Hindlimb muscle (tissue), 1 donor: ENCODE results near the gene ZNF672. TPM values are rescaled to one million over a fixed set of nuclear protein-coding genes. Genes with fewer than 3 reads are reported as not detected.
"Not testable (repeated sequence)": the region's sequence is repeated elsewhere in the genome, so short reads cannot be mapped to it uniquely, and the experiment has no call there.

ENCODE experiments used
- DNase-seq: peaks from one replicate; pipeline ENCODE4 v3.0.0-alpha.2; 2013
- polyA plus RNA-seq: library from polyadenylated mRNA; unstranded; fragments of 120-200 nt; gene quantifications from one replicate; pipeline ENCODE4 v1.2.1, GENCODE V29; 2013; ENCODE audit not compliant: insufficient read length

Gene ZNF672
- polyA plus RNA-seq, 1 donor, result 17.2 TPM

GRCh38 chr1:248813546-248813945 lies 24.5 kb upstream of the ZNF672 start:
- DNase-seq, result no peak

- DNase-seq, result no peak
These were observed 23.7 kb upstream of the ZNF672 start for GRCh38 chr1:248814351-248814750.

- no peak for DNase-seq
These were observed 22.5 kb upstream of the ZNF672 start for GRCh38 chr1:248815407-248816034.

GRCh38 chr1:248816042-248816851 lies 21.8 kb upstream of the ZNF672 start:
- no peak for DNase-seq

- DNase-seq, result no peak
These were observed 21.0 kb upstream of the ZNF672 start for GRCh38 chr1:248817065-248817464.

GRCh38 chr1:248818505-248819374 lies 19.3 kb upstream of the ZNF672 start:
- DNase-seq, result no peak

- DNase-seq, result no peak
These were observed 17.9 kb upstream of the ZNF672 start for GRCh38 chr1:248820041-248820585.

- DNase-seq, result no peak
These were observed 16.9 kb upstream of the ZNF672 start for GRCh38 chr1:248821101-248821500.

GRCh38 chr1:248821641-248822040 lies 16.4 kb upstream of the ZNF672 start:
- DNase-seq, result no peak

- no peak for DNase-seq
These were observed 15.6 kb upstream of the ZNF672 start for GRCh38 chr1:248822148-248823032.

- DNase-seq, result no peak
These were observed 14.5 kb upstream of the ZNF672 start for GRCh38 chr1:248823517-248824001.

- DNase-seq, result no peak
These were observed 13.7 kb upstream of the ZNF672 start for GRCh38 chr1:248824301-248824700.

GRCh38 chr1:248824701-248825100 lies 13.3 kb upstream of the ZNF672 start:
- no peak for DNase-seq

GRCh38 chr1:248825136-248825535 lies 12.9 kb upstream of the ZNF672 start:
- DNase-seq, result no peak

GRCh38 chr1:248825573-248825908 lies 12.5 kb upstream of the ZNF672 start:
- DNase-seq, result no peak

- peak; percentile 97 for DNase-seq
These were observed 11.9 kb upstream of the ZNF672 start, which contains the start of gene SH3BP5L for GRCh38 chr1:248825909-248826760. TSS of gene SH3BP5L (minus strand) at chr1:248825915. CDS start at chr1:248824935, 980 bp downstream.

GRCh38 chr1:248828845-248829244 lies 9.2 kb upstream of the ZNF672 start:
- DNase-seq, result no peak

- not testable (repeated sequence) for DNase-seq
These were observed 7.4 kb upstream of the ZNF672 start for GRCh38 chr1:248830718-248831017.

- no peak for DNase-seq
These were observed 6.2 kb upstream of the ZNF672 start for GRCh38 chr1:248831842-248832241.

- DNase-seq, result no peak
These were observed 3.6 kb upstream of the ZNF672 start for GRCh38 chr1:248834343-248834940.
